ENCODE data around the gene DCTD.
"Not testable (repeated sequence)": the region's sequence is repeated elsewhere in the genome, so short reads cannot be mapped to it uniquely, and the experiment has no call there.

DCTD gene

DNA sequence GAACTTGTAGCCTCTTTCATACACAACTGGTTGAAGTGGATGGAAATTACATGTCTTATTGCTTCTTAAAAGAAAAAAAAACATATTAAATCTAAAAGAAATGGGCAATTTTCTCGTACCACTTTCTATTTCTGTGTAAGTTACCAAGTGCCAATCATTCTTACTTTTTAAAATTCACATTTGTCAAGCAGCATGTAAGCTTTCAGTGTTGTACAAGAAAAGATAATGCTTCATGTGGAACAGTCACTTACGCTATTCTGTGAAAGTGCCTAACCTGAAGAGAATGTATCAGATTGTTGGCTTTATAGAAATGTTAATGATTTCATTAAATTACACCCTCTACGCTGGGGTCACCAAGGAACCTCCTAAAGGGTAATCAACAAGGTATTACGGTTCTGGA is 4.4 kb upstream of the DCTD start:
- DNase-seq (ENCODE audit: low read depth, low spot score) = no peak

- no peak for DNase-seq (ENCODE audit: low read depth, low spot score)
These were observed 3.5 kb upstream of the DCTD start for GRCh38 chr4:182920676-182921075.

DNA sequence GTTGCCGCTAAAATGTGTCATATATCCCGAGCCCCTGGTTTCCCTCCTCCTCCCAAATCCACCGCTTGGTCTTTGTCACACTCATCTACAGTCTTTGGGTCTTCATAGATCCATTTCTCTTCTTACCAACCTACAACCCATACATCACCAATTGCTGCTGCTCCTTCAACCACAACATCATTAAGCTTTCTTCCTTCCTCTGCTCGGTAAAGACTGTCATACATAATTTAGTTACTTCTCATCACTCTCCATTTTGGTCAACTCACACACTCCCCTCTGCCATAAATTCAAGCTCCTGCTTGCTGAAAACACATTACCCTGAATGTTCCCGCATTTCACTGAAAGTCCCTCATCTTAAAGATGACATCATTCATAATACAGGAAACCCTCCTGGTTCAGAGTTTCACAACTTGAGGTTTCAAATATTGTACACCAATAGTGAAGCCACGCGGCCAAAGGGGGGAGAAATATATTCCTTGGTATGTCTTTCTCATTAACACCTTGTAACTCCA is 1.7 kb upstream of the DCTD start:
- DNase-seq (ENCODE audit: low read depth, low spot score) = no peak

DNA sequence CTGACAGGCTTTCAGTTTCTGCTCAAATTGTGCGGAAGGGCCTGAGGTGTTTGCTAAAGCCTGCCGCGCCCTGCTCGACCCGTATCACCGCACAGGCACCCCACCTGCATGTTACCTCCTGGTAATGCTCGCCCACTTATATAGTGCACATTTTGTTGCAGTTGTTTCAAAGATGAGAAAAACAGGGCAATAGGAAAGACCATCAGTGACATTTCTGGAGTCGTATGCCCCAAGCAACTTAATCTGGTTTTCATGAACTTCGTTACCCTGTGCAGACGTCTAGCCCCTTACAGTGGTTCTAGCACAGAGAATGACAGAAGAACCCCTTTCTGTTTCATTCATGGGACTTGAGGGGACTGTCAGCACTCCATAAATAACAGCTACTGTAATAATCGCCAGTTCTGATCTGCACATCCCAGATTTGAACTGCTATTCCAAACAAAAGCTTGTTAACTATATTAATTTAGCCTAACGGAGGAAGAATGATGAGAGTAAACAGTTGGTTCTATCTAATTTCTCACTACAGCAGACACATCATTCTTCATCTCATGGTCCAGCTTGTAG is 940 bp upstream of the DCTD start:
- DNase-seq (ENCODE audit: low read depth, low spot score) = no peak

DNA sequence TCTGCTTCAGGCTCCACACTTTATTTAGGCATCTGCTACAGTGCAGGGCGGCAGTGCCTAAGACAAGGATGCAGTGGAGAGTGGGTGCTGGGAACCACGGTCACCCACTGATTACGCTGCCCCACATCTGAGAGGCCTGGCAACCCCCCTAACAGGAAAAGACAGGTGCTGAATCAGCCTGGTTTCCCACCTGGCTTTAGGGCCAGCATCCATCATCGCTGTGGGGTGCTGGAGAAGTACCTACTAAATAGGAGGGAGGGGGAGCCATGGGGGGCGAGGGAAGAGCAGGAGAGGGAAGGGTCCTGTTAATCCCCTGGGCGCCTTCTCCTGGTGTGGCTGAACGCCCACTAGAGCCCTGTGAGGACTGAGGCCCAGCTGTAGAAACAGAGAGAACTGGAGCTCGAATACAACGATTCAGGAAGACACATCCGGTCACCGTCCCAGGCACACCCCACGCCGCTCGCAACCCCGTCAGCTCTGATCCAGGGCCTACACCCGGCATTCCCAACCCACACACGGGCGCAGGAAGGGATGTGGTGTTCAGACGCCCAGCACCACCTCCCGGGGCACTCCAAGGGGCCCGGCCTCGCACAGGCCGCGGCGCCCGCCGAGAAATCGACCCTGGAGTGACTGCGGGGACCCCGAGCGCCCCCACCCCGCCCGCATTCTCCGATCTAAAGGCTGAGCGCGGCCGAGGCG is 554 bp downstream of the DCTD start:
- DNase-seq (ENCODE audit: low read depth, low spot score) = no peak

DNA sequence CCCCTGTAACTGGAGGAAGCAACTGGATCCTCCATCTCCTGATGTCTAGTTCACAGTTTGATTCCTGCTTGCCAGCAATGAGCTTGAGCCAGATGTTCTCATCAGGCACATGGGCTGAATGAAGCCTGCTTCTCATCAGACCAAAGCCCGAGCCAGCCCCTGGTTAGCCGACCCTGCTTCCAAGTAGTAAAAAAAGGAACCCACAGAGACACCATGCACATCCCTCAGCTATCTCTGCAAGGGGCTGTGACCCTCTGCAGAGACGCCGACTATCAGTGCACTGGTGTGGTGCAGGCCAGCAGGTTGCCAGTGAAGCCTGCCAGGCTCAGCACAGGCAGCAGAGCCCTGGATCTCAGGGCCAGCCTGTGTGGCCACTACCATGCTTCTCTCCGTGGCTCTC is 2.8 kb downstream of the DCTD start:
- DNase-seq (ENCODE audit: low read depth, low spot score) = no peak

GRCh38 chr4:182913621-182914020 is 3.6 kb downstream of the DCTD start:
- no peak for DNase-seq (ENCODE audit: low read depth, low spot score)

- DNase-seq (ENCODE audit: low read depth, low spot score) = no peak
These were observed 4.2 kb downstream of the DCTD start for GRCh38 chr4:182913036-182913435.

DNA sequence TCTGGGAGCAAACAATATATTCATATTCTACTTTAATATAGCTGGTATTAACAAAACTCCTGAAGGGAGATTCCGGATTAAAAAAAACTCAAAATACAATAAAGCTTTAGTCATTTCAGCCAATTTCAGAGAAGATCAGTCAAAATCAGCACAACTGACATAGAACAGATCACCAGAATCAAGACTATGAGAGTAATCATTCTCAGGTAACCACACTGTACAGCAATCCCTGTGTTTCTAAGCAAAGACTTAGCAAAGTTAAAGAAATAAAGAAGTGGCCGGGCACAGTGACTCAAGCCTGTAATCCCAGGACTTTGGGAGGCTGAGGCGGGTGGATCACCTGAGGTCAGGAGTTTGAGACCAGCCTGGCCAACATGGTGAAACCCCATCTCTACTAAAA is 9.1 kb downstream of the DCTD start:
- DNase-seq (ENCODE audit: low read depth, low spot score) = no peak

DNA sequence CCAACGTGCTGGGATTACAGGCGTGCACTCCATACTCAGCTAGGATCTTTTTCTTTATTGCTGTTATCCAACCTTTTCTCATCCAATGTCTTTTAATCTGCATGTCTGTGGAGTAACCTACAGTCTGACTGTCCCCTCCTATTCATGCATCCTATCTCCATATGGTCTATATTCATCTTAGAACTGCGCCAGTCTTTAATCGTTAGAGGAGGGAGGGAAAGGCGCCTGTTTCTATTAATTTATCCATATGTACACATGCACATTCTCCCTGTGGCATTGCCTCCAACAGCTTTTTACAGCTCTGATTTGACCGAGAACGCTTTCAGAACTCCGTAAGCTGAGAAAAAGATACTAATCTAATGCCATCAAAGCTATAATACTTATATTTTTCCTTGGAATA is 9.8 kb downstream of the DCTD start:
- no peak for DNase-seq (ENCODE audit: low read depth, low spot score)

DNA sequence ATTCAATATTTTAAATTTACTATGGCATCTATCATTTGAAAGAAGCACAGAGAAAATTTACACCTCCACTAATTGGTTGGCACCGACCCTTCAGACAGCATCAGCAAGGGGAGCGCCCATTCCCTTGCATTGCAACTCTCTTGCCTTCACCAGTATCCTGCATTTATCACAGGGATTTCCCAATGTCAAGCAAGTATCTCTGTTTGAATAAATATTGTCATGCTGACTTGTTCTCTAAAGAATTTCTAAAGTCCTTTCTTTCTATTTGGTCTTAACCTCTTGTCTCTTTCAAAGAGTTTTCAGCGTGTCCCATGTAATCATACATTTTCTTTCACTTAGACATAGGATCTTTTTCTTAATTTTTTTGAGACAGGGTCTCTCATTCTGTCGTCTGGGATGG is 10.4 kb downstream of the DCTD start:
- no peak for DNase-seq (ENCODE audit: low read depth, low spot score)

- DNase-seq (ENCODE audit: low read depth, low spot score) = no peak
These were observed 12.1 kb downstream of the DCTD start for GRCh38 chr4:182905038-182905437.

DNA sequence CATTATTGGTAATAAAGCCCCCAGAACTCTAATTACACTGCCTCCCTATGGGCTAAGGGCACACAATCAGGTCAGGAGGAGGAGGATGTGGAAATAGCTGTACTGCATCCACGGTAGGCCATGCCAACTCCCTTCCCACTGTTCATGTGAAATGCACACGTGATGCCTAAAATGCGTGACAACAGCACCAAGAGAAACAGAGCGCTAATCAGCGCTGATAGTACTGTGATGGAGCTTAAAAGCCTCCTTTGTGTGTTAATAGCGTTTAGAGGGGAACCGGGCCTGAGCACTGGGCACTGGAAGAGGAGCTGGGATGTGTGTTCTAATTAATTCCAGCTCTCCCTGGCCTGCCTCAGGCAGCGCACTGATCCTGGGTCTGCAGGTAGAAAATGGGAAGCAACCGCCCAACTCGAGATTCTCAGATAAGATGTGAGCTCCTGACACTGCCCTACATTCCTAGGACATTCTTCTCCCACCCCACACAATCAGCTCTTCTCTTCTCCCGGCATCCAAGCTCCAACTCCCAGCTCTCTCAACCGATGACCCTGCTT is 12.9 kb downstream of the DCTD start:
- DNase-seq (ENCODE audit: low read depth, low spot score) = no peak

- DNase-seq (ENCODE audit: low read depth, low spot score) = no peak
These were observed 14.2 kb downstream of the DCTD start for GRCh38 chr4:182903013-182903412.

GRCh38 chr4:182901337-182901736 is 15.8 kb downstream of the DCTD start:
- DNase-seq (ENCODE audit: low read depth, low spot score) = no peak

- not testable (repeated sequence) for DNase-seq (ENCODE audit: low read depth, low spot score)
These were observed 17.2 kb downstream of the DCTD start for GRCh38 chr4:182900021-182900420.

- DNase-seq (ENCODE audit: low read depth, low spot score) = no peak
These were observed 18.7 kb downstream of the DCTD start for GRCh38 chr4:182898479-182898799.

- DNase-seq (ENCODE audit: low read depth, low spot score) = no peak
These were observed 19.3 kb downstream of the DCTD start for GRCh38 chr4:182897601-182898478.

- no peak for DNase-seq (ENCODE audit: low read depth, low spot score)
These were observed 20.8 kb downstream of the DCTD start for GRCh38 chr4:182896421-182896820.

DNA sequence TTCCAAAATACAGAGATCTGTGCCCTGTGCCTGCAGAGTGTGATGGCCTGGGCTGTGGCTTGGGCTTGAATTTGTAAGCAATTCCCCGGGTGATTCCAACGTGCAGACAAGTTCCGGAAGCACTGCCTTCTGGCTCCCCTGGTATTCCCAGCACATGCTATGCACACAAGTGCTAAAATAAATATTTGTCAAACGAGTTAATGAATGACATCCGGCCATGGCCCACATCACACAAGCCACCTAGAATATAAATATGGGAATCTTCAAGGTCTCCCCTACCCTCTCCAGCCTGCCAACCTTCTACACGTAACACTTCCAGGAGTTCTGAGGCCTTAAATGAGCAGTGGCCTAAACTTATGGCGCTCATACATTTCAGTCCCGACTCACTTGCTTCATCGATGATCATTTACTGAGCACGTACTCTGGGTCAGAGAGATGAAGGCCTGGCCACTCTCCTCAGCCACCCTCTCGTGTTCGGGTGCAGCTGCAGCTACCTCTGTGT is 21.3 kb downstream of the DCTD start:
- no peak for DNase-seq (ENCODE audit: low read depth, low spot score)

DNA sequence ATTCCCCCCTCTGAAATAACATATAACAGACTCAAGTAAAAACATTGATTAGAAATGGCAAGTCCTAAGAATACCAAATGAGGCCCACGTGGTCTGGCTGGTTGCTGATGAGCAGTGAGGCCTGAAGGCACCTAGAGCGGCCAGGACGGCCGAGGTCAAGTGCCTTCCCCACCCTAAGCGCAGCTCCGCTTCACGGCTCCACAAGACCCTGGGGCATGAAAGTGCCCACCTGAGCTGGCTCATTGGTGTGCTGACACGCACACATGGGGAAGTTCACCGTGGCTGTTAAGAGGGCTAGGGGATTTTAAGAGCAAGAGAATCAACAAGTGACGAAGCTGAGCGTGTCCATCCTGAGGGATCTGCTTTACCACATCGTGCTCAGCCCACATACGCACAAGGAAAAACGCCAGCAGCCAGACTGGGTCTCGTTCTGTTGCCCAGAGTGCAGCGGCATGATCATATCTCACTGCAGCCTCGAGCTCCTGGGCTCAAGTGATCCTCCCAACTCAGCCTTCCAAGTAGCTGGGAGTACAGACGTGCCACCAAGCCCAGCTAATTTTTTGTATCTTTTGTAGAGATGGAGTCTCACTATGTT is 22.4 kb downstream of the DCTD start:
- DNase-seq (ENCODE audit: low read depth, low spot score) = no peak

All from activated naive CD8-positive, alpha-beta T cell treated with anti-CD3 and anti-CD28 coated beads, Interleukin-2, amount 50 U/mL, for 16 hours (primary cell).